Body of pancreas (tissue), 4 donors: ENCODE measurements around the gene SLC4A8. TPM values are rescaled to one million over a fixed set of nuclear protein-coding genes. Genes with fewer than 3 reads are reported as not detected.
"Not testable (repeated sequence)": the region's sequence is repeated elsewhere in the genome, so short reads cannot be mapped to it uniquely, and the experiment has no call there.

Experiments
- ATAC-seq: fragments of 150-250 bp; one replicate; pipeline ENCODE4 v1.9.1; 2016
- DNase-seq, 4 donors: peaks; one replicate each; pipeline ENCODE4 v3.0.0-alpha.2; 2019
- H3K27ac ChIP-seq, 4 donors: fragments of 200-600 bp; sonication (generic); 1 replicate in 3 of 4; 2 replicates in 1 of 4; pipeline versions ENCODE4 v1.5.1 to v1.6.1; 2016 to 2019; ENCODE audit warnings: mild to moderate bottlenecking in 1 of 4, mixed read lengths in 1 of 4, moderate library complexity in 1 of 4
- H3K27me3 ChIP-seq, 2 donors: fragments of 200-600 bp; sonication (generic); one replicate each; pipeline ENCODE4 v1.6.0; 2016; ENCODE audit warnings: mild to moderate bottlenecking in 1 of 2
- H3K36me3 ChIP-seq, 2 donors: fragments of 200-600 bp; sonication (generic); replicated peaks in 1 of 2; 2 replicates each; pipeline ENCODE4 v1.5.1; 2016; ENCODE audit warnings: low read depth in 2 of 2; ENCODE audit not compliant: insufficient read depth in 1 of 2
- H3K4me1 ChIP-seq: fragments of 200-600 bp; sonication (generic); one replicate; pipeline ENCODE4 v1.6.0; 2016
- H3K4me3 ChIP-seq, 2 donors: fragments of 200-600 bp; sonication (generic); 1 replicate in 1 of 2; 2 replicates in 1 of 2; pipeline ENCODE4 v1.5.1; 2016 to 2019
- H3K9me3 ChIP-seq, 3 donors: fragments of 200-600 bp; sonication (generic); 1 replicate in 2 of 3; 2 replicates in 1 of 3; pipeline ENCODE4 v1.5.1; 2016
- POLR2A ChIP-seq, 3 donors: fragments of 450-650 bp; IDR thresholded peaks; one replicate each; pipeline ENCODE4 v1.6.1; 2016; ENCODE audit warnings: antibody characterized with exemption in 3 of 3, mild to moderate bottlenecking in 2 of 3
- WGBS, 2 donors: methylation state at CpG; one replicate each; pipeline ENCODE4 v1.1.5; 2017; 5-methylcytosine and 5-hydroxymethylcytosine counted together
- intact Hi-C: fragments of 100-400 bp; cut with DNase I; formaldehyde crosslinking; loops from one replicate; pipeline ENCODE4 v1.15.1; 2023
- total RNA-seq, 2 donors: library from RNA; depleted of rRNA; stranded (reverse); fragments of >200 nt; gene quantifications; one replicate each; pipeline ENCODE4 v1.1.0, GENCODE V29; 2016
- TF ChIP-seq, protein P1 (sequence below), 7 experiments: fragments of 450-650 bp in 4 of 7; fragments of 200-600 bp in 3 of 7; sonication (generic) in 3 of 7; IDR thresholded peaks; one replicate each; pipeline ENCODE4 v1.5.1; 2016 to 2019; ENCODE audit warnings: antibody characterized with exemption in 7 of 7

The SLC4A8 gene
- total RNA-seq, 2 donors from 2014 or later: 1.6 to 2.3 TPM

DNA sequence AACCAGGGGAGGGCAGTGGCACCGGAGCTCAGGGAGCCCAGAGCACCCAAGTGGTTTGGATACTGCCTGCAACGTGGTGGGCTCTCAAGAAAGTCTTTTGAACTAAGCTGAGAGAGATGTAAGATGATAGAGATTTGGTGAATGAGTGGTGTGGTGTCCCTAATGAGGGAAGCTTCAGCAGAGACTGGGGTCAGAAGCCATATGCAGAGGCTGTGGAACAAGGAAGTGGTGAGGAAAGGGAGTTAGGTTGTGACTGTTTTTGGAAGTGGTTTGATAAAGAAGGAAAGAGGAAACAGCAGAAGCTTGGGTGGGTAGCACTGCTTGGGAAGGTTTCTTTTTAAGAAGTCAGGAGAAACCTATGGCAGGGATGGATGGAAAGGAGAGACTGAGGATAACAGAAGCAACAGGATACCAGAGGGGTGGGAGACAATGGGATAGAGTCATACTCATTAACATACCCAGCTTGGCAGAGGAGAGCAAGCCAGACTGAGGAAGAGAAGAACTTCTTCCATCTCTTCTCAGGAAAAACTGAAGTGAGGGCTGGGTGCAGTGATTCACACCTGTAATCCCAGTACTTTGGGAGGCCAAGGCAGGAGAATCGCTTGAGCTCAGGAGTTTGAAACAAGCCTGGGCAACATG lies 24.1 kb downstream of the SLC4A8 start:
- H3K4me1 ChIP-seq: peaks cover 5% of the 10 kb centered on the region
- intact Hi-C loops: no loop called here
- no peaks in the 10 kb centered on the region for H3K9me3 ChIP-seq
- H3K4me3 ChIP-seq: no peak overlapping the region
- WGBS, 2 donors: 84 to 94% methylated on average over 3 of the region's 3 CpGs
- TF ChIP-seq POLR2A (IDR thresholded peaks at IDR 0.05): no peak
- TF ChIP-seq, protein P1, sequence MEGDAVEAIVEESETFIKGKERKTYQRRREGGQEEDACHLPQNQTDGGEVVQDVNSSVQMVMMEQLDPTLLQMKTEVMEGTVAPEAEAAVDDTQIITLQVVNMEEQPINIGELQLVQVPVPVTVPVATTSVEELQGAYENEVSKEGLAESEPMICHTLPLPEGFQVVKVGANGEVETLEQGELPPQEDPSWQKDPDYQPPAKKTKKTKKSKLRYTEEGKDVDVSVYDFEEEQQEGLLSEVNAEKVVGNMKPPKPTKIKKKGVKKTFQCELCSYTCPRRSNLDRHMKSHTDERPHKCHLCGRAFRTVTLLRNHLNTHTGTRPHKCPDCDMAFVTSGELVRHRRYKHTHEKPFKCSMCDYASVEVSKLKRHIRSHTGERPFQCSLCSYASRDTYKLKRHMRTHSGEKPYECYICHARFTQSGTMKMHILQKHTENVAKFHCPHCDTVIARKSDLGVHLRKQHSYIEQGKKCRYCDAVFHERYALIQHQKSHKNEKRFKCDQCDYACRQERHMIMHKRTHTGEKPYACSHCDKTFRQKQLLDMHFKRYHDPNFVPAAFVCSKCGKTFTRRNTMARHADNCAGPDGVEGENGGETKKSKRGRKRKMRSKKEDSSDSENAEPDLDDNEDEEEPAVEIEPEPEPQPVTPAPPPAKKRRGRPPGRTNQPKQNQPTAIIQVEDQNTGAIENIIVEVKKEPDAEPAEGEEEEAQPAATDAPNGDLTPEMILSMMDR (IDR thresholded peaks at IDR 0.05): no peak
- H3K36me3 ChIP-seq: no peaks in the 10 kb centered on the region
- H3K27me3 ChIP-seq: no peaks in the 10 kb centered on the region
- no peak for ATAC-seq
- no peak overlapping the region for H3K27ac ChIP-seq
- DNase-seq: no peak

DNA sequence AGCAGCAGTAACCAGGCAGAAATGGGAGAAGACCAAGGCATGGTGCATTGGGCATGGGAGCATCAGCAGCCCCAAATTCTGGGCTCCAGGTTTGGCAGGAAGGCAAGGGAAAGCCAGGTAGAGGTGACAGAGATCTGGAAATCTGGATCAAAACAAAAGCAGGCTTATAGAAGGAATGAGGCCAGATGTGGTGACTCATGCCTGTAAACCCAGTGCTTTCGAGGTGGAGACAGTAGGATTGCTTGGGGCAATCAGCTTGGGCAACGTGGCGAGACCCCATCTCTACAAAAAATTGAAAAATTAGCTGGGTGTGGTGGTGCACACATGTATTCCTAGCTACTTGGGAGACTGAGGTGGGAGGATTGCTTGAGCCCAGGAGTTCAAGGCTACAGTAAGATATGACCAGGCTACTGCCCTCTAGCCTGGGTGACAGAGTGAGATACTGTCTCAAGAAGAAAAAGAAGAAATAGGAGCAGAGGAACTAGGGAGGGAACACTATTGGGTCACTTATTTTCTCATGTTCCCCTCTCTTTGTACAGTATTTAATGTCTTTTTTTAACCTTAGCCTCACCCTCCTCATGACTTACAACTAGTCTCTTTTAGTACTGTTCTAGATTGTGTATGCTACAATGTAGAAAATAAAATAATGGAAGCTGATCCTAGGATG lies 25.1 kb downstream of the SLC4A8 start:
- TF ChIP-seq POLR2A (IDR thresholded peaks at IDR 0.05): no peak
- TF ChIP-seq, protein P1 (IDR thresholded peaks at IDR 0.05): no peak
- H3K9me3 ChIP-seq: no peaks in the 10 kb centered on the region
- no peak overlapping the region for H3K27ac ChIP-seq
- WGBS, 2 donors: 92 to 93% methylated on average over 3 of the region's 3 CpGs
- DNase-seq (no peak), ATAC-seq (no peak)
- H3K27me3 ChIP-seq: no peaks in the 10 kb centered on the region
- intact Hi-C loops: no loop called here
- no peaks in the 10 kb centered on the region for H3K36me3 ChIP-seq
- H3K4me1 ChIP-seq: peaks cover 8% of the 10 kb centered on the region
- no peak overlapping the region for H3K4me3 ChIP-seq

DNA sequence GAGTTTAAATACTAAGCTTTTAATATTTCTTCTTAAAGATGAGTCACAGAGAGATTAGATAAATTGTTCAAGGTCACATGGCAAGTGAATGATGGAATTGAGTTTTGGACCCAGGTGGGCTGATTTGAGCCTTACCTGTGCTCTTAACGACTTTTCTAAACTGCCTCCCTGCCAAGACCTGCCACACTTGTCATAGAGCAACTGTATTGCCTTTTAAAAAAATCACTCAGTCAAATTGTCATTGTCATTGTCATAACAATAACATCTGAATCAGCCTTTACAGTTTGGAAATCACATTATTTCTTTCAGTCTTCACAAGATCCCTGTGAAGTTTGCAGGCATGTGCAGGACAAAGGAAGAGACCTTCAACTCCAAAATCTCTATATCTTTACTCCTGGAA lies 25.7 kb downstream of the SLC4A8 start:
- H3K36me3 ChIP-seq: no peaks in the 10 kb centered on the region
- peaks cover 8% of the 10 kb centered on the region for H3K4me1 ChIP-seq
- H3K9me3 ChIP-seq: no peaks in the 10 kb centered on the region
- WGBS, 2 donors: 67 to 76% methylated on average over 1 of the region's 1 CpG
- TF ChIP-seq, protein P1 (IDR thresholded peaks at IDR 0.05): no peak
- no peak for TF ChIP-seq POLR2A (IDR thresholded peaks at IDR 0.05)
- DNase-seq: no peak
- no peak overlapping the region for H3K4me3 ChIP-seq
- no peak overlapping the region for H3K27ac ChIP-seq
- intact Hi-C loops: no loop called here
- ATAC-seq: no peak
- no peaks in the 10 kb centered on the region for H3K27me3 ChIP-seq

DNA sequence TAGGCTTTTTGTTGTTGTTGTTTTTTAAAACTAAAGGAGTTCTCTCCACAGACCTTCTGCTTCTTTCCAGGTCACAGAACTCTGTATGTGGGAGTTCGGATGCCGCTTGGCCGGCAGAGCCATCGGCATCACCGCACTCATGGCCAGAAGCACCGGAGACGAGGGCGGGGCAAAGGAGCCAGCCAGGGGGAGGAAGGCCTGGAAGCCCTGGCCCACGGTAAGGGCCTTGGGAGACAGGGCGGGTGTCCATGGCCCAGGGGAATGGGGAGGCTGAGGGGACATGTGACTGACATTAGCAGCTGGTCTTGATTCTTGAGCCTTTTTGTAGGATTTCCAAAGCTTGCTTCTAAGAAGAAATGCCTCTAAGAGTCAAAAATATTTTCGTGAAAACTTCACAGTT lies 26.2 kb downstream of the SLC4A8 start:
- no peaks in the 10 kb centered on the region for H3K27me3 ChIP-seq
- no peak for ATAC-seq
- no peak overlapping the region for H3K4me3 ChIP-seq
- H3K9me3 ChIP-seq: no peaks in the 10 kb centered on the region
- H3K4me1 ChIP-seq: peaks cover 8% of the 10 kb centered on the region
- no peak for DNase-seq
- WGBS, 2 donors: 96 to 97% methylated on average over 11 of the region's 11 CpGs
- H3K27ac ChIP-seq: no peak overlapping the region
- H3K36me3 ChIP-seq: no peaks in the 10 kb centered on the region
- TF ChIP-seq, protein P1 (IDR thresholded peaks at IDR 0.05): no peak
- TF ChIP-seq POLR2A (IDR thresholded peaks at IDR 0.05): no peak
- intact Hi-C loops: no loop called here

DNA sequence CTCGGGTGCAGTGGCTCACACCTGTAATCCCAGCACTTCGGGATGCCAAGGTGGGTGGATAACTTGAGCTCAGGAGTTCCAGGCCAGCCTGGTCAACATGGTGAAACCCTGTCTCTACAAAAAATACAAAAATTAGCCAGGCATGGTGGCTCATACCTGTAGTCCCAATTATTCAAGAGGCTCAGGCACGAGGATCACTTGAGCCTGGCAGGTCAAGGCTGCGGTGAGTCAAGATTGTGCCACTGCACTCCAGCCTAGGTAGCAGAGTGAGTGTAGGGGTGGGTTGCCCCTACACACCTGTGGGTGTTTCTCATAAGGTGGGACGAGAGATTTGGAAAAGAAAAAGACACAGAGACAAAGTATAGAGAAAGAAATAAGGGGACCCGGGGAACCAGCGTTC lies 29.4 kb downstream of the SLC4A8 start:
- H3K36me3 ChIP-seq, ATAC-seq, intact Hi-C loops, H3K9me3 ChIP-seq, H3K27me3 ChIP-seq, DNase-seq, H3K4me3 ChIP-seq, H3K27ac ChIP-seq, H3K4me1 ChIP-seq: not testable (repeated sequence)
- 73 to 75% methylated on average over 7 of the region's 7 CpGs for WGBS, 2 donors

DNA sequence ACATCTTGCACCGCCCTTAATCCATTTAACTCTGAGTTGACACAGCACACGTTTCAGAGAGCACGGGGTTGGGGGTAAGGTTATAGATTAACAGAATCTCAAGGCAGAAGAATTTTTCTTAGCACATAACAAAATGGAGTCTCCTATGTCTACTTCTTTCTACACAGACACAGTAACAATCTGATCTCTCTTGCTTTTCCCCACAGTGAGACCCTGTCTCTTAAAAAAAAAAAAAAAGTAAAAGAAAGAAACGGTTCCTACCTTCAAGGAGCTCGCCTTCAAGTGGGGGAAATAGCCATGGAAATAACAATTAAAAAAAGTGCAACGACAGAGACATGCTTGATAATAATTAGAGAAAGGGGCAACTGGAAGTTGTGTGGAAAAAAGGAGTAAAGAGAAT lies 30.4 kb downstream of the SLC4A8 start:
- H3K27ac ChIP-seq, H3K4me3 ChIP-seq, H3K36me3 ChIP-seq, intact Hi-C loops, ATAC-seq, H3K4me1 ChIP-seq, H3K9me3 ChIP-seq, H3K27me3 ChIP-seq, DNase-seq: not testable (repeated sequence)
- WGBS, 2 donors: 57 to 92% methylated on average over 3 to 6 of the region's 6 CpGs
